ENCODE results near the gene ABCA1. TPM values are rescaled to one million over a fixed set of nuclear protein-coding genes. Genes with fewer than 3 reads are reported as not detected.

Gene ABCA1
- total RNA-seq, 1 donor from 2014 or later = 30.7 TPM

GRCh38 chr9:104743376-104743985, 184.5 kb downstream of the ABCA1 start:
- H3K4me3 ChIP-seq = no peak overlapping the region
- H3K9me3 ChIP-seq = no peaks in the 10 kb centered on the region
- peaks cover 2% of the 10 kb centered on the region for H3K4me1 ChIP-seq
- H3K36me3 ChIP-seq = no peaks in the 10 kb centered on the region
- TF ChIP-seq POLR2AphosphoS5 (IDR thresholded peaks at IDR 0.05; ENCODE audit: insufficient read depth in 1 of 2, low read depth in 1 of 2) (no peak), POLR2A (IDR thresholded peaks at IDR 0.05) (no peak), CTCF (IDR thresholded peaks at IDR 0.05) (peak; percentile 43 to 53 (median 46))
- no peak for DNase-seq (ENCODE audit: extremely low spot score in 2 of 2)
- no peaks in the 10 kb centered on the region for H3K27me3 ChIP-seq
- H3K27ac ChIP-seq = no peak overlapping the region
- intact Hi-C loops (cut with DNase I) = no loop called here

GRCh38 chr9:104740621-104741020, 187.3 kb downstream of the ABCA1 start:
- Histone ChIP-seq H3K27ac (no peak overlapping the region), H3K27me3 (no peaks in the 10 kb centered on the region), H3K4me1 (no peaks in the 10 kb centered on the region), H3K36me3 (no peaks in the 10 kb centered on the region), H3K9me3 (no peaks in the 10 kb centered on the region), H3K4me3 (no peak overlapping the region)
- TF ChIP-seq CTCF (IDR thresholded peaks at IDR 0.05) (no peak), POLR2AphosphoS5 (IDR thresholded peaks at IDR 0.05; ENCODE audit: insufficient read depth in 1 of 2, low read depth in 1 of 2) (no peak), POLR2A (IDR thresholded peaks at IDR 0.05) (no peak)
- intact Hi-C loops (cut with DNase I) = no loop called here
- no peak for DNase-seq (ENCODE audit: extremely low spot score in 2 of 2)

- H3K4me3 ChIP-seq = no peak overlapping the region
- no peaks in the 10 kb centered on the region for H3K4me1 ChIP-seq
- DNase-seq (ENCODE audit: extremely low spot score in 2 of 2) = no peak
- H3K27me3 ChIP-seq = no peaks in the 10 kb centered on the region
- intact Hi-C loops (cut with DNase I) = no loop called here
- H3K27ac ChIP-seq = no peak overlapping the region
- no peaks in the 10 kb centered on the region for H3K36me3 ChIP-seq
- H3K9me3 ChIP-seq = no peaks in the 10 kb centered on the region
- TF ChIP-seq POLR2AphosphoS5 (IDR thresholded peaks at IDR 0.05; ENCODE audit: insufficient read depth in 1 of 2, low read depth in 1 of 2) (no peak), CTCF (IDR thresholded peaks at IDR 0.05) (no peak), POLR2A (IDR thresholded peaks at IDR 0.05) (no peak)
Measured at GRCh38 chr9:104738452-104738851, 189.5 kb downstream of the ABCA1 start.

Other genes with a start within 250 kb of the ABCA1 start
- not detected for gene OR13D1, start 233.6 kb downstream of the ABCA1 start, total RNA-seq
- 25.8 TPM for gene NIPSNAP3A, start 180.5 kb downstream of the ABCA1 start, total RNA-seq
- gene NIPSNAP3B, start 164.0 kb downstream of the ABCA1 start, total RNA-seq = 0.49 TPM

Data from vagina (tissue), 2 donors.